ENCODE data around the gene CLCNKA. TPM values are rescaled to one million over a fixed set of nuclear protein-coding genes. Genes with fewer than 3 reads are reported as not detected.

The CLCNKA gene
- total and polyA plus RNA-seq, 2 of the 8 experiments (the other 6 are each of a cell fraction or from before 2014, with no cell fraction given) = 0.95 to 2.0 TPM

DNA sequence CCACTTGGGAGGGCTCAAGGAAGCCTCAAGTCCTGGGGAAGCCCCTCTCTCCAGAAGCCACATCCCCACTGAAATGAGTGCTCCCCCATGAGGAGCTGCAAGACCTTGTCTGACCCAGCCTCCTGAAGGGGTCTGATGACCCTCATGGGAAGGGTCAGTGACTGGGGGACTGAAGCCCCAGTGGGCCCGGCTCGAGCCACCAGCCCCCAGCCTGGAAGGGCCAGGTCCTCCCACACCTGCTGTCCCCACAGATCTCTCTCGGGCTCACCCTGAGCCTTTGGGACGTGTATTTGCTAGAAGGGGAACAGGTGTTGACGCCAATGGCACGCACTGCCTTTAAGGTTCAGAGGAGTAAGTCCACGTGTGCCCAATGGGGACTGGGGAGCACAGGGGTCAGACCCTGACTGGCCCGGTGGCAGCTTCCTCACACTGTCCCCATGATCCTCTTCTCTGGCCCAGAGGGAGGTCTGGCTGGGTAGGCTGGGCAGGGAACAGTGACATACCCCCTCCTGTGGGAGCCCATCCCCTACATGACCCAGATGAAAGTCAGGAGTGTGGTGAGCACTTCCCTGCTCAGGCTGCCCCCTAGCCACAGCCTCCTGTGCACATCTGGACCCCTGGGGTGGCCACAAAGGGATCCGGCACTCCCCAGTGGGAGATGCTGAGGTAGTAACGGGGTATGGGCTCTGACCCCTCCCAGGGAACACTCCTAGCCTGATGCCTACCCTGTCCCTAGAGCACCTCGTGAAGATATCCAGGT is 30.2 kb upstream of the CLCNKA start:
- H2BK5ac ChIP-seq (ENCODE audit: low read depth, low read length) = no peak overlapping the region
- H3K27me3 ChIP-seq (replicated peaks in 1 of 4; ENCODE audit: control insufficient read depth in 3 of 4, extremely low read depth in 1 of 4, insufficient read depth in 3 of 4, low read length in 3 of 4) = no peaks in the 10 kb centered on the region
- H4K91ac ChIP-seq (replicated peaks; ENCODE audit: insufficient read length, low read length) = no peak overlapping the region
- H2BK15ac ChIP-seq (ENCODE audit: low read length) = no peak overlapping the region
- no peak overlapping the region for H3K4me3 ChIP-seq (ENCODE audit: extremely low read depth in 1 of 4, insufficient read depth in 2 of 4, low read depth in 3 of 4, low read length in 4 of 4)
- no peak overlapping the region for H4K5ac ChIP-seq (ENCODE audit: insufficient read length, low read depth, low read length)
- ChIA-PET POLR2A (ENCODE audit: partially characterized antibody) (no interaction called here), CTCF (ENCODE audit: partially characterized antibody) (interaction anchor here (2.1 kb wide), 1 partner anchor 34 kb away, joined by 8 read pairs; no protein-coding TSS in a partner anchor)
- no peak overlapping the region for H2BK20ac ChIP-seq (ENCODE audit: low read length)
- H3K79me2 ChIP-seq (ENCODE audit: control insufficient read depth in 1 of 2, insufficient read depth in 2 of 2, low read length in 2 of 2) = no peaks in the 10 kb centered on the region
- no peaks in the 10 kb centered on the region for H3K36me3 ChIP-seq (ENCODE audit: control insufficient read depth in 2 of 4, insufficient read depth in 4 of 4, low read length in 3 of 4)
- no peak overlapping the region for H3K14ac ChIP-seq (ENCODE audit: insufficient read length)
- H3K18ac ChIP-seq (ENCODE audit: extremely low read depth, low read length) = no peak overlapping the region
- H3K23ac ChIP-seq (ENCODE audit: insufficient read length) = no peak overlapping the region
- no peaks in the 10 kb centered on the region for H3K79me1 ChIP-seq (ENCODE audit: low read depth, low read length)
- no peak overlapping the region for H2BK12ac ChIP-seq (ENCODE audit: low read depth, low read length)
- H4K8ac ChIP-seq (ENCODE audit: extremely low read depth, insufficient read depth, low read length) = no peak overlapping the region
- H3K56ac ChIP-seq (replicated peaks; ENCODE audit: insufficient read length, low read depth, low read length) = no peak overlapping the region
- H2BK120ac ChIP-seq (replicated peaks; ENCODE audit: low read depth, low read length) = no peak overlapping the region
- H2AK5ac ChIP-seq (ENCODE audit: low read depth, low read length) = no peak overlapping the region
- H2AFZ ChIP-seq (ENCODE audit: low read length) = no peak overlapping the region
- no peaks in the 10 kb centered on the region for H3K9me3 ChIP-seq (ENCODE audit: insufficient read depth in 2 of 2, low read depth in 1 of 2, low read length in 1 of 2)
- no peak overlapping the region for H3K4me2 ChIP-seq (ENCODE audit: insufficient read depth in 1 of 2, low read depth in 2 of 2, low read length in 2 of 2)
- H3K4ac ChIP-seq (replicated peaks; ENCODE audit: insufficient read length, low read depth, low read length) = no peak overlapping the region
- no peaks in the 10 kb centered on the region for H3K23me2 ChIP-seq (ENCODE audit: low read depth, low read length)
- FAIRE-seq (no peak), DNase-seq (ENCODE audit: low read depth in 1 of 2, low spot score in 2 of 2) (no peak)
- H3K4me1 ChIP-seq (replicated peaks in 1 of 4; ENCODE audit: control insufficient read depth in 3 of 4, insufficient read depth in 4 of 4, low read length in 3 of 4) = no peaks in the 10 kb centered on the region
- no peak overlapping the region; the same call in 1 of the 2 replicates for H3K27ac ChIP-seq (ENCODE audit: low read depth, low read length)
- peaks cover 0 to 1% of the 10 kb centered on the region in 2 experiments for H4K20me1 ChIP-seq (replicated peaks in 1 of 2; ENCODE audit: control insufficient read depth in 1 of 2, insufficient read depth in 2 of 2, low read length in 2 of 2)
- H3K9ac ChIP-seq (replicated peaks in 1 of 4; ENCODE audit: extremely low read depth in 1 of 4, low read depth in 3 of 4, low read length in 3 of 4) = no peak overlapping the region
- 81% methylated on average over 9 of the region's 11 CpGs; no CpG with 5 or more reads in 1 of the 2 experiments for whole genome bisulfite sequencing, 2 experiments (ENCODE audit: extremely low coverage in 1 of 2, insufficient coverage in 1 of 2, insufficient read length in 1 of 2, insufficient replicate concordance in 2 of 2, low coverage in 1 of 2, low lambda C conversion rate in 2 of 2, missing lambda C conversion rate in 1 of 2)
- no peak for TF ChIP-seq CBX8 (IDR thresholded peaks at IDR 0.05; ENCODE audit: borderline replicate concordance, low read depth, low read length)
- TF ChIP-seq CTBP2 (IDR thresholded peaks at IDR 0.05; ENCODE audit: borderline replicate concordance, insufficient read depth, insufficient read length, low read length) = no peak
- no peak for TF ChIP-seq CTCF (IDR thresholded peaks at IDR 0.05; ENCODE audit: control extremely low read depth in 1 of 3, insufficient read depth in 1 of 3, low read depth in 1 of 3, low read length in 3 of 3)
- no peak for TF ChIP-seq EP300 (IDR thresholded peaks at IDR 0.05; ENCODE audit: borderline replicate concordance in 1 of 2, low read depth in 2 of 2, low read length in 2 of 2)
- no peak for TF ChIP-seq CBX5 (IDR thresholded peaks at IDR 0.05; ENCODE audit: low read depth, low read length)
- TF ChIP-seq, protein P1, sequence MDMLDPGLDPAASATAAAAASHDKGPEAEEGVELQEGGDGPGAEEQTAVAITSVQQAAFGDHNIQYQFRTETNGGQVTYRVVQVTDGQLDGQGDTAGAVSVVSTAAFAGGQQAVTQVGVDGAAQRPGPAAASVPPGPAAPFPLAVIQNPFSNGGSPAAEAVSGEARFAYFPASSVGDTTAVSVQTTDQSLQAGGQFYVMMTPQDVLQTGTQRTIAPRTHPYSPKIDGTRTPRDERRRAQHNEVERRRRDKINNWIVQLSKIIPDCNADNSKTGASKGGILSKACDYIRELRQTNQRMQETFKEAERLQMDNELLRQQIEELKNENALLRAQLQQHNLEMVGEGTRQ (IDR thresholded peaks at IDR 0.05; ENCODE audit: low read length) = no peak
- TF ChIP-seq POLR2A (IDR thresholded peaks at IDR 0.05; ENCODE audit: control extremely low read depth in 1 of 2, low read depth in 2 of 2, low read length in 2 of 2) = no peak
- no peak for TF ChIP-seq TEAD4 (IDR thresholded peaks at IDR 0.05; ENCODE audit: low read depth, low read length)
